ENCODE data around the gene C1orf159. TPM values are rescaled to one million over a fixed set of nuclear protein-coding genes. Genes with fewer than 3 reads are reported as not detected.

The C1orf159 gene
- total and polyA plus RNA-seq, 2 experiments from 2014 or later: 9.6 to 21.5 TPM

GRCh38 chr1:1059494-1060280 lies 56.2 kb downstream of the C1orf159 start:
- Histone ChIP-seq H3K27me3 (ENCODE audit: insufficient read depth) (peaks cover 52% of the 10 kb centered on the region), H4K20me1 (replicated peaks; ENCODE audit: insufficient read depth) (no peaks in the 10 kb centered on the region; the same call in 1 of the 2 replicates), H3K27ac (ENCODE audit: low read depth) (no peak overlapping the region), H3K4me1 (ENCODE audit: insufficient read depth) (peaks cover 5% of the 10 kb centered on the region; the same call in 1 of the 2 replicates), H3K4me2 (peak overlapping the region; percentile 88), H3K9me2 (ENCODE audit: insufficient read depth) (no peaks in the 10 kb centered on the region), H3K4me3 (peak overlapping the region; percentile 68), H3K79me2 (replicated peaks; ENCODE audit: insufficient read depth) (no peaks in the 10 kb centered on the region), H3F3A (replicated peaks; ENCODE audit: low read depth) (0 out of 2 replicates have a peak, but pooled peaks cover 5% of the 10 kb centered on the region), H2AFZ (peak overlapping the region; percentile 72; the same call in 1 of the 2 replicates), H3K36me3 (ENCODE audit: insufficient read depth) (no peaks in the 10 kb centered on the region)
- ATAC-seq (peak; percentile 62), DNase-seq (ENCODE audit: low spot score) (peak; percentile 91)
- peaks cover 3% of the 10 kb centered on the region; the same call in 2 of the 3 replicates for H3K4me1 Mint-ChIP-seq
- H3K27me3 Mint-ChIP-seq (ENCODE audit: insufficient read depth, low read depth, poor library complexity): peaks cover 54% of the 10 kb centered on the region
- H3K36me3 Mint-ChIP-seq (ENCODE audit: low read depth): no peaks in the 10 kb centered on the region
- H3K27ac Mint-ChIP-seq: no peak overlapping the region
- H3K9me3 Mint-ChIP-seq: no peaks in the 10 kb centered on the region
- TF ChIP-seq JUNB (IDR thresholded peaks at IDR 0.05; ENCODE audit: unreplicated experiment): no peak
- no peak for TF ChIP-seq STAT1 (IDR thresholded peaks at IDR 0.05; ENCODE audit: unreplicated experiment)
- no peak for TF ChIP-seq REST (IDR thresholded peaks at IDR 0.05; ENCODE audit: unreplicated experiment)
- TF ChIP-seq ETS1 (IDR thresholded peaks at IDR 0.05): no peak
- TF ChIP-seq ZNF462 (CRISPR knock-in tag; IDR thresholded peaks at IDR 0.05): no peak
- TF ChIP-seq POLR2AphosphoS5 (IDR thresholded peaks at IDR 0.05; ENCODE audit: low read depth): no peak
- TF ChIP-seq CTCF (conservative IDR thresholded peaks at IDR 0.05; ENCODE audit: low read depth in 2 of 2): no peak
- no peak for TF ChIP-seq ZNF331 (CRISPR knock-in tag; IDR thresholded peaks at IDR 0.05; ENCODE audit: low read depth)
- TF ChIP-seq NANOG (IDR thresholded peaks at IDR 0.05; ENCODE audit: borderline replicate concordance): no peak
- TF ChIP-seq EZH2phosphoT487 (IDR thresholded peaks at IDR 0.05; ENCODE audit: unreplicated experiment): no peak
- TF ChIP-seq ZNF114 (CRISPR knock-in tag; IDR thresholded peaks at IDR 0.05): no peak
- no peak for TF ChIP-seq CREB1 (CRISPR knock-in tag; IDR thresholded peaks at IDR 0.05; ENCODE audit: low read depth)
- no peak for TF ChIP-seq EZH2 (IDR thresholded peaks at IDR 0.05; ENCODE audit: low read depth, unreplicated experiment)
- H3K4me3 Mint-ChIP-seq: peak overlapping the region; percentile 53; the same call in 2 of the 3 replicates
